ENCODE measurements around the gene EPN2. TPM values are rescaled to one million over a fixed set of nuclear protein-coding genes. Genes with fewer than 3 reads are reported as not detected.
A peak's percentile ranks its signal among the peaks of the same experiment; 100 is the strongest.

The EPN2 gene
- total and polyA plus RNA-seq, 10 of the 15 experiments (the other 5 are each of a cell fraction or from before 2014, with no cell fraction given), result 0.26 to 8.4 (median 4.7) TPM

DNA sequence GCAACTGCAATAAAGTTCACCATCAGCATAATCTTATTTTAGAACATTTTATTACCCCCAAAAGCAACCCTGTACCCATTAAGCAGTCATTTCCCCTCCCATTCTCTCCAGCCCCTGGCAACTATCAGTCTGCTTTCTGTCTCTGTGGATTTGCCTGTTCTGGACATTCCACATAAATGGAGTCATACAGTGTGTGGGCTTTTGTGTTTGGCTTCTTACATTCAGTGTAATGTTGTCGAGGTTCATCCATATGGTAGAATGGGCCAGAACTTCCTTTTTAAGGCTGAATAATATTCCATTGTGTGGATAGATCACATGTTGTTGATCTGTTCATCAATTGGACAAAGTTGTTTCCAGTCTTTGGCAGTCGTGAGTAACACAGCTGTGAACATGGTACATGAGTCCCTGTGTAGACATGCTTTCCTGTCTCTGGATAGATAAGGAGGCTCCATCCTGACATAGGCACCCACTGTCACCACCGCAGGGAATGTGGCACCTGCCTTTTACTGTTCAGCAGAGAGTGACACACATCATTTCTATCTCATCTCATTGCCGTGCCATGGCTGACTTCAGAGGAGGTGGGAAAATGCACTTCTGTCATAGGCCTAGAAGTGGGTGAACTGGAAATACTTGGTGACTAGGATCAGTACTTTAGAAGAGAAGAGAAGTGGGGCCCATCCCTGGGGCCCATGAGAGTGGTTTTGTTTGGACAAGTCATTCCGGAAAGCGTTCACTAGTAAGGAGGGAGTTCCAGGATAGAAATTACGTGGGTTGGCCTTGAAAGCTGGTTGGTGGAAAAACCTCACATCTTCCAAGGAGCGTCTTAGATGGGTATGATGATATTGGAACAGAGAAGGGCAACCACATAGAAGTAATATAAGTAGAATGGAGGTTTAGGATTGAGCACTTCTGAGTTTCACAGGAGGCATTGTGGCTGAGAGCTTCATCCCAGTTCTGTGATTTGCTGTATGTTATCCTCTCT lies 25.8 kb downstream of the EPN2 start:
- H3K27ac ChIP-seq (ENCODE audit: control insufficient read depth, insufficient read depth), result no peak overlapping the region
- H3K36me3 ChIP-seq (ENCODE audit: control insufficient read depth in 2 of 2, insufficient read depth in 2 of 2, low read length in 1 of 2), result no peaks in the 10 kb centered on the region
- no peak overlapping the region for H3K4me2 ChIP-seq (ENCODE audit: control insufficient read depth, insufficient read depth)
- H3K9ac ChIP-seq (ENCODE audit: control insufficient read depth, insufficient read depth, low read length), result no peak overlapping the region
- DNase-seq (ENCODE audit: low read depth, low spot score) (no peak), FAIRE-seq (peak; percentile 57), ATAC-seq (no peak)
- ChIA-PET CTCF (no interaction called here), RAD21 (ENCODE audit: unreplicated experiment) (no interaction called here), POLR2A (no interaction called here), SMC1A (ENCODE audit: uncharacterized antibody, unreplicated experiment) (no interaction called here)
- intact Hi-C loops (cut with micrococcal nuclease; ENCODE audit: unreplicated experiment), result no loop called here
- H3K9me3 ChIP-seq (replicated peaks; ENCODE audit: control insufficient read depth, insufficient read depth, low read length), result no peaks in the 10 kb centered on the region
- H3K27me3 ChIP-seq (replicated peaks in 1 of 2; ENCODE audit: control insufficient read depth in 2 of 2, insufficient read depth in 2 of 2, low read length in 1 of 2), result no peaks in the 10 kb centered on the region
- TF ChIP-seq ASH2L (IDR thresholded peaks at IDR 0.05; ENCODE audit: borderline replicate concordance, low read depth) (no peak), GATAD2B (conservative IDR thresholded peaks at IDR 0.05; ENCODE audit: low read depth) (no peak), HDAC6 (IDR thresholded peaks at IDR 0.05; ENCODE audit: unreplicated experiment) (no peak), SIN3A (IDR thresholded peaks at IDR 0.05; ENCODE audit: low read depth, low read length) (no peak), STAT3 (IDR thresholded peaks at IDR 0.05; ENCODE audit: low read depth, low read length) (no peak), IRF4 (IDR thresholded peaks at IDR 0.05; ENCODE audit: low read depth, low read length) (no peak), FOS (IDR thresholded peaks at IDR 0.05; ENCODE audit: borderline replicate concordance, extremely low read depth, insufficient read length) (no peak), MTA3 (IDR thresholded peaks at IDR 0.05; ENCODE audit: borderline replicate concordance, low read length) (no peak)
- TF ChIP-seq, protein P1, sequence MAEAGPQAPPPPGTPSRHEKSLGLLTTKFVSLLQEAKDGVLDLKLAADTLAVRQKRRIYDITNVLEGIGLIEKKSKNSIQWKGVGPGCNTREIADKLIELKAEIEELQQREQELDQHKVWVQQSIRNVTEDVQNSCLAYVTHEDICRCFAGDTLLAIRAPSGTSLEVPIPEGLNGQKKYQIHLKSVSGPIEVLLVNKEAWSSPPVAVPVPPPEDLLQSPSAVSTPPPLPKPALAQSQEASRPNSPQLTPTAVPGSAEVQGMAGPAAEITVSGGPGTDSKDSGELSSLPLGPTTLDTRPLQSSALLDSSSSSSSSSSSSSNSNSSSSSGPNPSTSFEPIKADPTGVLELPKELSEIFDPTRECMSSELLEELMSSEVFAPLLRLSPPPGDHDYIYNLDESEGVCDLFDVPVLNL (IDR thresholded peaks at IDR 0.05; ENCODE audit: low read depth, low read length), result no peak
- TF ChIP-seq, protein P2, sequence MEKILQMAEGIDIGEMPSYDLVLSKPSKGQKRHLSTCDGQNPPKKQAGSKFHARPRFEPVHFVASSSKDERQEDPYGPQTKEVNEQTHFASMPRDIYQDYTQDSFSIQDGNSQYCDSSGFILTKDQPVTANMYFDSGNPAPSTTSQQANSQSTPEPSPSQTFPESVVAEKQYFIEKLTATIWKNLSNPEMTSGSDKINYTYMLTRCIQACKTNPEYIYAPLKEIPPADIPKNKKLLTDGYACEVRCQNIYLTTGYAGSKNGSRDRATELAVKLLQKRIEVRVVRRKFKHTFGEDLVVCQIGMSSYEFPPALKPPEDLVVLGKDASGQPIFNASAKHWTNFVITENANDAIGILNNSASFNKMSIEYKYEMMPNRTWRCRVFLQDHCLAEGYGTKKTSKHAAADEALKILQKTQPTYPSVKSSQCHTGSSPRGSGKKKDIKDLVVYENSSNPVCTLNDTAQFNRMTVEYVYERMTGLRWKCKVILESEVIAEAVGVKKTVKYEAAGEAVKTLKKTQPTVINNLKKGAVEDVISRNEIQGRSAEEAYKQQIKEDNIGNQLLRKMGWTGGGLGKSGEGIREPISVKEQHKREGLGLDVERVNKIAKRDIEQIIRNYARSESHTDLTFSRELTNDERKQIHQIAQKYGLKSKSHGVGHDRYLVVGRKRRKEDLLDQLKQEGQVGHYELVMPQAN (conservative IDR thresholded peaks at IDR 0.05), result no peak
- TF ChIP-seq, protein P3, sequence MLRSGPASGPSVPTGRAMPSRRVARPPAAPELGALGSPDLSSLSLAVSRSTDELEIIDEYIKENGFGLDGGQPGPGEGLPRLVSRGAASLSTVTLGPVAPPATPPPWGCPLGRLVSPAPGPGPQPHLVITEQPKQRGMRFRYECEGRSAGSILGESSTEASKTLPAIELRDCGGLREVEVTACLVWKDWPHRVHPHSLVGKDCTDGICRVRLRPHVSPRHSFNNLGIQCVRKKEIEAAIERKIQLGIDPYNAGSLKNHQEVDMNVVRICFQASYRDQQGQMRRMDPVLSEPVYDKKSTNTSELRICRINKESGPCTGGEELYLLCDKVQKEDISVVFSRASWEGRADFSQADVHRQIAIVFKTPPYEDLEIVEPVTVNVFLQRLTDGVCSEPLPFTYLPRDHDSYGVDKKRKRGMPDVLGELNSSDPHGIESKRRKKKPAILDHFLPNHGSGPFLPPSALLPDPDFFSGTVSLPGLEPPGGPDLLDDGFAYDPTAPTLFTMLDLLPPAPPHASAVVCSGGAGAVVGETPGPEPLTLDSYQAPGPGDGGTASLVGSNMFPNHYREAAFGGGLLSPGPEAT (IDR thresholded peaks at IDR 0.05; ENCODE audit: low read depth), result no peak
- TF ChIP-seq, protein P4, sequence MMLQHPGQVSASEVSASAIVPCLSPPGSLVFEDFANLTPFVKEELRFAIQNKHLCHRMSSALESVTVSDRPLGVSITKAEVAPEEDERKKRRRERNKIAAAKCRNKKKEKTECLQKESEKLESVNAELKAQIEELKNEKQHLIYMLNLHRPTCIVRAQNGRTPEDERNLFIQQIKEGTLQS (IDR thresholded peaks at IDR 0.05; ENCODE audit: borderline replicate concordance, extremely low read depth, low read depth, low read length), result no peak
- TF ChIP-seq, protein P5, sequence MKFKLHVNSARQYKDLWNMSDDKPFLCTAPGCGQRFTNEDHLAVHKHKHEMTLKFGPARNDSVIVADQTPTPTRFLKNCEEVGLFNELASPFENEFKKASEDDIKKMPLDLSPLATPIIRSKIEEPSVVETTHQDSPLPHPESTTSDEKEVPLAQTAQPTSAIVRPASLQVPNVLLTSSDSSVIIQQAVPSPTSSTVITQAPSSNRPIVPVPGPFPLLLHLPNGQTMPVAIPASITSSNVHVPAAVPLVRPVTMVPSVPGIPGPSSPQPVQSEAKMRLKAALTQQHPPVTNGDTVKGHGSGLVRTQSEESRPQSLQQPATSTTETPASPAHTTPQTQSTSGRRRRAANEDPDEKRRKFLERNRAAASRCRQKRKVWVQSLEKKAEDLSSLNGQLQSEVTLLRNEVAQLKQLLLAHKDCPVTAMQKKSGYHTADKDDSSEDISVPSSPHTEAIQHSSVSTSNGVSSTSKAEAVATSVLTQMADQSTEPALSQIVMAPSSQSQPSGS (IDR thresholded peaks at IDR 0.05; ENCODE audit: low read length), result no peak
- 46% methylated on average over 8 of the region's 8 CpGs for WGBS (ENCODE audit: insufficient coverage, insufficient replicate concordance, low lambda C conversion rate, missing lambda C conversion rate)
- BruUV-seq (replicated peaks), result no TSS peak
- no peaks in the 10 kb centered on the region for H4K20me1 ChIP-seq (ENCODE audit: control insufficient read depth, insufficient read depth)
- in situ Hi-C loops (cut with MboI), result no loop called here
- H3K4me1 ChIP-seq (ENCODE audit: control insufficient read depth, insufficient read depth, low read length), result no peaks in the 10 kb centered on the region
- no peak overlapping the region for H3K4me3 ChIP-seq
- no peaks in the 10 kb centered on the region for H3K79me2 ChIP-seq (ENCODE audit: control insufficient read depth, insufficient read depth, low read length)
- H2AFZ ChIP-seq (ENCODE audit: control insufficient read depth, low read depth, low read length), result no peak overlapping the region

Data from GM12878 (cell line).